GM12878 (cell line): ENCODE data around the gene NAALADL2. TPM values are rescaled to one million over a fixed set of nuclear protein-coding genes. Genes with fewer than 3 reads are reported as not detected.

Source experiments
- ATAC-seq: fragments of 200-7000 bp; cut with Tn5 transposase; 3 replicates; pipeline ENCODE4 v1.9.1; 2020; ENCODE audit warnings: mild to moderate bottlenecking, moderate library complexity
- BruUV-seq: library from RNA; stranded (reverse); fragments of 400-500 nt; replicated peaks from 2 replicates; lab custom pipeline; 2021; lab: Mats Ljungman, UMichigan
- CTCF ChIA-PET: fragments of 300-600 bp; sonication (Branson Sonifier 250); formaldehyde crosslinking; extraction: SDS; loops from one replicate; lab custom pipeline; 2021; ENCODE audit warnings: inconsistent platforms; lab: Yijun Ruan, JAX
- POLR2A ChIA-PET: fragments of 350-600 bp; formaldehyde crosslinking; extraction: SDS; loops from one replicate; lab custom pipeline; 2021; ENCODE audit warnings: inconsistent platforms; lab: Charles Lee
- RAD21 ChIA-PET: fragments of 300-600 bp; sonication (Branson Sonifier 250); formaldehyde crosslinking; loops from one replicate; lab custom pipeline; 2023; ENCODE audit warnings: antibody characterized with exemption; ENCODE audit not compliant: unreplicated experiment; lab: Charles Lee
- SMC1A ChIA-PET: fragments of 300-600 bp; sonication (Branson Sonifier 250); formaldehyde crosslinking; loops from one replicate; lab custom pipeline; 2023; ENCODE audit not compliant: unreplicated experiment, uncharacterized antibody; lab: Charles Lee
- DNase-seq: peaks from one replicate; pipeline ENCODE4 v3.0.0-alpha.2; 2011; ENCODE audit warnings: low read depth, low spot score
- FAIRE-seq: peaks from 3 replicates; lab custom pipeline; 2011; peaks lifted over from hg19 to GRCh38; lab: Jason Lieb, UNC
- H2AFZ ChIP-seq: 2 replicates; pipeline ENCODE4 v1.6.0; 2011; ENCODE audit warnings: low read depth, low read length, control low read depth; ENCODE audit not compliant: control insufficient read depth
- H3K27ac ChIP-seq: 2 replicates; pipeline ENCODE4 v1.5.1; 2011; ENCODE audit warnings: control low read depth; ENCODE audit not compliant: control insufficient read depth, insufficient read depth
- H3K27me3 ChIP-seq, 2 experiments: replicated peaks in 1 of 2; 2 replicates each; pipeline versions ENCODE4 v1.6.0 to v1.6.1; 2011; ENCODE audit warnings: low read length in 1 of 2; ENCODE audit not compliant: control insufficient read depth in 2 of 2, insufficient read depth in 2 of 2
- H3K36me3 ChIP-seq, 2 experiments: 2 replicates each; pipeline ENCODE4 v1.5.1; 2011; ENCODE audit warnings: low read length in 1 of 2; ENCODE audit not compliant: control insufficient read depth in 2 of 2, insufficient read depth in 2 of 2
- H3K4me1 ChIP-seq: 2 replicates; pipeline ENCODE4 v1.6.1; 2011; ENCODE audit warnings: mild to moderate bottlenecking, low read length, moderate library complexity, mixed read lengths; ENCODE audit not compliant: control insufficient read depth, insufficient read depth
- H3K4me2 ChIP-seq: 2 replicates; pipeline ENCODE4 v1.6.0; 2011; ENCODE audit warnings: control low read depth; ENCODE audit not compliant: control insufficient read depth, insufficient read depth
- H3K4me3 ChIP-seq: fragments of 200-600 bp; sonication (generic); 2 replicates; pipeline ENCODE4 v1.5.1; 2016
- H3K79me2 ChIP-seq: 2 replicates; pipeline ENCODE4 v1.6.0; 2011; ENCODE audit warnings: low read length; ENCODE audit not compliant: control insufficient read depth, insufficient read depth
- H3K9ac ChIP-seq: 2 replicates; pipeline ENCODE4 v1.8.0; 2011; ENCODE audit warnings: low read length, control low read depth, mixed read lengths; ENCODE audit not compliant: control insufficient read depth, insufficient read depth
- H3K9me3 ChIP-seq: replicated peaks from 3 replicates; pipeline ENCODE4 v1.5.1; 2011; ENCODE audit warnings: mild to moderate bottlenecking, low read length; ENCODE audit not compliant: control insufficient read depth, insufficient read depth
- H4K20me1 ChIP-seq: 2 replicates; pipeline ENCODE4 v1.6.0; 2011; ENCODE audit not compliant: control insufficient read depth, insufficient read depth
- CBX3 ChIP-seq: fragments of 200-600 bp; sonication (generic); IDR thresholded peaks from 2 replicates; pipeline ENCODE4 v1.6.1; 2016; ENCODE audit warnings: low read depth, borderline replicate concordance
- CBX5 ChIP-seq: sonication (generic); IDR thresholded peaks from 2 replicates; pipeline ENCODE4 v1.6.1; 2016; ENCODE audit warnings: low read depth, moderate library complexity, mild to moderate bottlenecking, inconsistent platforms
- E4F1 ChIP-seq: fragments of 450-650 bp; IDR thresholded peaks from 2 replicates; pipeline ENCODE4 v1.6.1; 2018; ENCODE audit warnings: borderline replicate concordance, mild to moderate bottlenecking; ENCODE audit not compliant: partially characterized antibody
- NFIC ChIP-seq: IDR thresholded peaks from 2 replicates; pipeline ENCODE4 v1.6.1; 2012; ENCODE audit warnings: low read depth, mild to moderate bottlenecking, inconsistent platforms, low read length, moderate library complexity
- POLR2AphosphoS2 ChIP-seq: IDR thresholded peaks from 2 replicates; pipeline ENCODE4 v1.6.1; 2011; ENCODE audit warnings: low read depth, mild to moderate bottlenecking, low read length, improper control_type of control experiment, moderate library complexity
- POU2F2 ChIP-seq: IDR thresholded peaks from 3 replicates; pipeline ENCODE4 v1.6.1; 2011; ENCODE audit warnings: low read depth, mild to moderate bottlenecking, low read length, borderline replicate concordance
- RBBP5 ChIP-seq: fragments of 200-600 bp; sonication (generic); conservative IDR thresholded peaks from 2 replicates; pipeline ENCODE4 v1.6.1; 2016
- ZSCAN29 ChIP-seq: fragments of 450-650 bp; IDR thresholded peaks from 2 replicates; pipeline ENCODE4 v1.6.1; 2017; ENCODE audit warnings: mild to moderate bottlenecking, moderate library complexity
- WGBS: methylation state at CpG from one replicate; pipeline ENCODE4 v1.1.6; 2016; ENCODE audit warnings: low lambda C conversion rate; ENCODE audit not compliant: insufficient replicate concordance, insufficient coverage; ENCODE audit errors: missing lambda C conversion rate; 5-methylcytosine and 5-hydroxymethylcytosine counted together
- in situ Hi-C: fragments of 300-500 bp; cut with MboI; formaldehyde crosslinking; loops from 9 replicates; pipeline ENCODE4 v1.14.3; 2018; ENCODE audit warnings: mixed read lengths
- intact Hi-C: fragments of 100-400 bp; cut with micrococcal nuclease; formaldehyde crosslinking; loops from one replicate; pipeline ENCODE4 v1.14.2; 2022; ENCODE audit not compliant: unreplicated experiment
- polyA plus RNA-seq, 11 experiments: library from polyadenylated mRNA; depleted of rRNA in 4 of 11; unstranded in 6 of 11; stranded (reverse) in 5 of 11; fragments of >200 nt; fragmentation: Nextera tagmentation in 4 of 11; fragmentation: Illumina TruSeq in 1 of 11; extraction: Ambion mirVana in 4 of 11; extraction: Trizol in 1 of 11; gene quantifications; 1 replicate in 1 of 11; 2 replicates in 10 of 11; pipeline versions ENCODE4 v1.2.1 to v1.2.3, GENCODE V29; 2011 to 2016; ENCODE audit warnings: inconsistent platforms in 2 of 11, missing spikeins in 2 of 11, low read depth in 1 of 11
- total RNA-seq, 4 experiments: library from RNA; depleted of rRNA in 3 of 4; stranded (reverse); fragments of >200 nt in 3 of 4; fragmentation: Illumina TruSeq in 1 of 4; extraction: Trizol in 1 of 4; gene quantifications; 2 replicates each; pipeline versions ENCODE4 v1.2.1 to v1.2.3, GENCODE V29; 2013 to 2021
- TF ChIP-seq, protein P1 (sequence below), 3 experiments: IDR thresholded peaks in 2 of 3; conservative IDR thresholded peaks in 1 of 3; 2 replicates each; pipeline ENCODE4 v1.5.1; 2011; ENCODE audit warnings: low read depth in 3 of 3, low read length in 3 of 3, mild to moderate bottlenecking in 3 of 3, control low read depth in 2 of 3, moderate library complexity in 2 of 3, inconsistent platforms in 1 of 3, mixed read lengths in 1 of 3; ENCODE audit not compliant: control insufficient read depth in 2 of 3, insufficient read depth in 1 of 3; ENCODE audit errors: extremely low read depth in 1 of 3

Gene NAALADL2
- total and polyA plus RNA-seq, 10 of the 15 experiments (the other 5 are each of a cell fraction or from before 2014, with no cell fraction given): 0.06 to 10.8 (median 0.46) TPM

DNA sequence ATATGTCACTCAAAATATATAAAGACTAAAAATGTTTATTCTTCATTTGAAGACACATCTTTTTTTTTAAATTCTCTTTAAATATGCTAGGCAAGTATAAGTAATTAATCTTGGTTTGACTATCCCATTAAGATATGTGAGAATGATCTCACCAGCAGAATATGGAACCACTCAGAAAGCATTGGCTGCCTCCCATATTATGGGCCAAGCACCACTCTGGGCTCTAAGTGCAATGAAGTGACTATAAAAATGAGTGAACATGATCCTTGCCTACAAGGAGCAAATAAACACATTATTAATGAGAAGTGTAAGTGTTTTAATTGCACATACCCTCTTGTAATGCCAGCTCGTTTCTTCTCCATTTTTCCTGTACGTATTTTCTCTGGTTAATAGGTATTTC, 328.5 kb downstream of the NAALADL2 start (continued):
- TF ChIP-seq, protein P1, sequence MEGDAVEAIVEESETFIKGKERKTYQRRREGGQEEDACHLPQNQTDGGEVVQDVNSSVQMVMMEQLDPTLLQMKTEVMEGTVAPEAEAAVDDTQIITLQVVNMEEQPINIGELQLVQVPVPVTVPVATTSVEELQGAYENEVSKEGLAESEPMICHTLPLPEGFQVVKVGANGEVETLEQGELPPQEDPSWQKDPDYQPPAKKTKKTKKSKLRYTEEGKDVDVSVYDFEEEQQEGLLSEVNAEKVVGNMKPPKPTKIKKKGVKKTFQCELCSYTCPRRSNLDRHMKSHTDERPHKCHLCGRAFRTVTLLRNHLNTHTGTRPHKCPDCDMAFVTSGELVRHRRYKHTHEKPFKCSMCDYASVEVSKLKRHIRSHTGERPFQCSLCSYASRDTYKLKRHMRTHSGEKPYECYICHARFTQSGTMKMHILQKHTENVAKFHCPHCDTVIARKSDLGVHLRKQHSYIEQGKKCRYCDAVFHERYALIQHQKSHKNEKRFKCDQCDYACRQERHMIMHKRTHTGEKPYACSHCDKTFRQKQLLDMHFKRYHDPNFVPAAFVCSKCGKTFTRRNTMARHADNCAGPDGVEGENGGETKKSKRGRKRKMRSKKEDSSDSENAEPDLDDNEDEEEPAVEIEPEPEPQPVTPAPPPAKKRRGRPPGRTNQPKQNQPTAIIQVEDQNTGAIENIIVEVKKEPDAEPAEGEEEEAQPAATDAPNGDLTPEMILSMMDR (IDR thresholded peaks at IDR 0.05 in 2 of 3, conservative IDR thresholded peaks at IDR 0.05 in 1 of 3; ENCODE audit: control insufficient read depth in 2 of 3, extremely low read depth in 1 of 3, insufficient read depth in 1 of 3, low read depth in 3 of 3, low read length in 3 of 3): no peak
- TF ChIP-seq, all 136 proteins: peak for 0

GRCh38 chr3:175192536-175192935, 333.4 kb downstream of the NAALADL2 start:
- H3K27ac ChIP-seq: no peak overlapping the region
- no peaks in the 10 kb centered on the region; the same call in 1 of the 3 replicates for H3K9me3 ChIP-seq
- no peaks in the 10 kb centered on the region for H3K79me2 ChIP-seq
- FAIRE-seq: no peak
- RAD21 ChIA-PET: no interaction called here
- H3K27me3 ChIP-seq: no peaks in the 10 kb centered on the region
- no TSS peak for BruUV-seq
- POLR2A ChIA-PET: no interaction called here
- DNase-seq: no peak
- CTCF ChIA-PET: no interaction called here
- WGBS: 30% methylated on average over 3 of the region's 3 CpGs
- no peak overlapping the region for H2AFZ ChIP-seq
- H3K4me1 ChIP-seq: no peaks in the 10 kb centered on the region
- no peak overlapping the region for H3K4me3 ChIP-seq
- SMC1A ChIA-PET: no interaction called here
- no peaks in the 10 kb centered on the region for H4K20me1 ChIP-seq
- ATAC-seq: no peak
- in situ Hi-C loops: no loop called here
- TF ChIP-seq POU2F2: no peak
- peak; percentile 45; the same call in 1 of the 2 replicates for TF ChIP-seq NFIC
- no peak for TF ChIP-seq CBX3
- no peak for TF ChIP-seq E4F1
- no peak for TF ChIP-seq CBX5
- no peak for TF ChIP-seq POLR2AphosphoS2
- TF ChIP-seq RBBP5: no peak
- TF ChIP-seq ZSCAN29: no peak
- TF ChIP-seq, all 136 proteins: peak for 1
- H3K9ac ChIP-seq: no peak overlapping the region
- H3K36me3 ChIP-seq: no peaks in the 10 kb centered on the region
- no peak overlapping the region for H3K4me2 ChIP-seq
- intact Hi-C loops: no loop called here
